Stimulated activated CD8-positive, alpha-beta memory T cell treated with anti-CD3 and anti-CD28 coated beads, Interleukin-7, amount 100 ng/mL, for 24 hours (primary cell): Measurements from ENCODE around the gene GFI1.

ENCODE experiments used
- DNase-seq: peaks from one replicate; pipeline ENCODE4 v3.0.0-alpha.2; 2020; ENCODE audit warnings: low read depth

GFI1 gene

DNA sequence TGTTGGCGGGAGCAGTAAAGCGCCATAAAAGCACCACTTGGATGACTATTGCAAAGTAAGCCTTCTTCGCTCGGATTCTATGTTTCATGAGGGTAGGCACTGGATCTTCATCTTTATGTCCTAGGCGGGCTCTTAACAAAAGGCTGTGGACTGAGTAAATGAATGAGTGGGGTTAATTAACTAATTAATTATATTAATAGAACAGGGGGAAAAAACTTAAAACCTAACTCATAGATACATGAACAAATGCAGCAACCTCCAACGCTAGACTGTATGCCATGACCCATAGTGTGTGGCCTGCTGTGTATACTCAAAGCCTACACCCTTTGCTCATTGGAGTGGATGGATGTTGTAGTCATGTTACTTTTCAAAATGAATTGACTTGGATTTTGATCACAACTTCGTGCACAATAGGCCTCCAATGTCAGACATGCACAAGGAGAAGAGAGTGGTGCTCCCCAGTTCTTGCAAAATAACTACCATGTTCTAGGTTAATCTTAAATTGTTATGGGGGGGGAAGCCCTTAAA lies 417 bp upstream of the GFI1 start:
- no peak for DNase-seq

DNA sequence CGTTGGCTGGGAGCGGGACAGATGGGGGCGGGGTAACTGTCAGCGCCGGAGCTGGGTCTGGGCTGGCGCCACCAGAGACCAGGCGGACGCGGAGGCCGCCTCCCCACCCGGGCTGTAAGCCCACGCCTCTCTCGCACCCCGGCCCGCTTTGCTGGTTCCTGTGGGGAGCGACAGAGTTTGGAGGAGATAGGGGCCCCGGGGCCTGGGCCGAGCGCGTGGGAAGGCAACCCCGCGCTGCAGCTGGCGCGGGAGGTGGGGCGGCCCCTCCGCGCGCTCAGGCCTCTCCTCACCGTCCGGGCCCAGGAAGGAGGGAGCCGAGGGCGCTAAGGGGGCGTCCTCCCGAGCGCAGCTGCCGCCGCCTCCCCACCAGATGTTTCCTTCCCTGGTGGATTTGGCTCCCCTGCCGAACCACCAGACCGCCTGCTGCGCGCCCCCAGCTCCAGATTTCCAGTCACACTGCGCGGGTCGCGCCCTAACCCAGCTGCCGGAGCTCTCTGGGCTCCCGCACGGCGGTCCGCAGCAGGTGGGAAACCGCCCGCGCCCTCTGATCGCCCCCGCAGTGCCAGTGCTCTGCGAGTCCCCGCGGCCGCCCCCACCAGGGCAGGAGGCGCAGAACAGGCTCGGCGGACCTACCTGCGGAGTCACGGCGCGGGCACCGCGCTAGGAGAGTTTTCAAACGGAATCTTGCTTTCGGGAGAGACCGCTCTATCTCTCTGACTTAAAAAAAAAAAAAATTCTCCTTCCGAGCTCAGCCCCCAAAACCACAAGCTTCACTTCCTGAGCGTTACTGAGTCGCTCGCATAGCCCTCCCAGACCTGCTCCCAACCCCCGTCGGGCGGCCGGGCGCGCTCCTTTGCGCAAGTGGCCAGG lies 1.1 kb downstream of the GFI1 start:
- peak; percentile 69 for DNase-seq

DNA sequence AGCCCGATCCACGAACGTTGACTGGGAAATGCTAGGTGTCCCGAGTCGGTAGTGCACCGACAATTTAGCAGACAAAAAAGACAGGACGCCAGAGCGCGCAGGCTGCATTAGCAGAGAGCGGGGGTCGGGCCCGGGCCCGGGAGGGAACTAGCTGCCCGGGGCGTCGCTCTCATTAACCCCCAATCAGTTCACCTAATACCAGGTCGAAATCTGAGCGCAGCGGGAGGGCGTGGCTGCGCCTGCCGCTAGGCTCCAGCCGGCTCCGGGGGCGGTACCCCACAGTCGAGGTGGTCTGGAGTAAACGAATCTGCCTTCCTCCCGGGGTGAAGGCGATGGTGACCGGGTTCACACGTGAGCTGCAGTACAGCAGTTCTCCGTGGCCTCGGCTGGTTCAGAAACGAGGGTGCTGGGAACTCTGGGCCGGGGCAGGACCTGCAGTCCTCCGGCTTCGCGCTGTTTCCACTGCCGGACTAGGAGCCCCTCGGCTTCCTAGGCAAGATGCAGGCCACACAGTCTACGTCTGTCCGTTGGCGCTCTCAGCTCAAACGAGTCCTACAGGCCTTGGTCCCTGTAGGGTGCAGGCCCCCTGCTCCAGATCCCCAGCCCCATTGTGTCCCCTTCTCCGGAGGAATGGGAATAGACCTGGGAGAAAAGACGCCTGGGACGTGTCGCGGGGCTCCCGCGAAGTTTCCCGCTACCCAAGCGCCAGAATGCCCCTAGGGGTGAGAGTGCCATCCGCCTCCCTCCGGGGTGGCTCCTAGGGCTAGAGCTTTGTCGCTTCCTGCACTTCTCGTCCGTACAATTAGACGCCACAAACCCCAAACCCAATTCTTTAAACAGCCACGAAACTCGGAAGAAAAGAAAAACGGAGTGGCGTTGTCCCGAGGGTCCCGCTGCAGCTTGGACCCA lies 2.0 kb downstream of the GFI1 start:
- no peak for DNase-seq

DNA sequence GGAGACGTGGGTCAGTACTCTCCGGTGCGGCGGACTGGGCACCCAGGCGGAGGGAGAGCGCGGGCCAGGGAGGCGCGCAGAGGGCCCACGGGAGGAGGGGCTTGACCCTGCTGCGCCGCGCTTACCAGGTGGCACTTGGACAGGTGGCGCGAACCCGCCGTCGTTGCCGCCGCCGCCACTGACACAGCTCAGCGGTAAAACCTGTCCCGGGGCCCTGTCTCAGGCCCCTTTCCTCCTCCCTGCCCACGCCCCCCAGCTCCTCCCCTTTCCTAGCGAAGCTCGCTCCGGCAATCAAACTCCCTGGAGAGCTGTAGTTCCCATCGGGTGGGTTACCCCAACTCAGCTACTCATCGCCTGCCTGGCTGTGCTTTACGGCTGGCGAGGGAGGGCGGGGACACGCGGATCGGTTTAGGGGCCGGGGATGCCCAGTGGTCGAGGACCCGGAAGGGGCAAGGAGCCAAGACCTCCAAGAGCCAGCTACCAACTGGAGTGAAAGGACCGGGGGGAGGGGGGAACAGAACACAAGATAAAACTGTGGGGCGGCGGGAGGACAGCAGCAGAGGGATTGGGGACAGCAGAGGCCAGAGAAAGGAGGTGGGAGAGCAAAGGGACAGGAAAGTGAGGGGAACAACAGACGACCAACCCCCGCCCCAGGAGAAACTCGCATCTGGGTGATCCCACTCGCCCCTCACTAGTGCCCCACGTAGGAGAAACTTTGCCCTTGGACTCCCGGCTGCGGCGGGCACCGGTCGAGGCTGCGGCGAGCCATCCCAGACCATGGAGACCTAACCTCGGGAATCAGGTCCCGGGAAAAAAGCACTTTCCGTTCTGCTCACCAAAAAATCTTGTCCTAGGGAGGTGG lies 2.9 kb downstream of the GFI1 start:
- DNase-seq: peak; percentile 54

DNA sequence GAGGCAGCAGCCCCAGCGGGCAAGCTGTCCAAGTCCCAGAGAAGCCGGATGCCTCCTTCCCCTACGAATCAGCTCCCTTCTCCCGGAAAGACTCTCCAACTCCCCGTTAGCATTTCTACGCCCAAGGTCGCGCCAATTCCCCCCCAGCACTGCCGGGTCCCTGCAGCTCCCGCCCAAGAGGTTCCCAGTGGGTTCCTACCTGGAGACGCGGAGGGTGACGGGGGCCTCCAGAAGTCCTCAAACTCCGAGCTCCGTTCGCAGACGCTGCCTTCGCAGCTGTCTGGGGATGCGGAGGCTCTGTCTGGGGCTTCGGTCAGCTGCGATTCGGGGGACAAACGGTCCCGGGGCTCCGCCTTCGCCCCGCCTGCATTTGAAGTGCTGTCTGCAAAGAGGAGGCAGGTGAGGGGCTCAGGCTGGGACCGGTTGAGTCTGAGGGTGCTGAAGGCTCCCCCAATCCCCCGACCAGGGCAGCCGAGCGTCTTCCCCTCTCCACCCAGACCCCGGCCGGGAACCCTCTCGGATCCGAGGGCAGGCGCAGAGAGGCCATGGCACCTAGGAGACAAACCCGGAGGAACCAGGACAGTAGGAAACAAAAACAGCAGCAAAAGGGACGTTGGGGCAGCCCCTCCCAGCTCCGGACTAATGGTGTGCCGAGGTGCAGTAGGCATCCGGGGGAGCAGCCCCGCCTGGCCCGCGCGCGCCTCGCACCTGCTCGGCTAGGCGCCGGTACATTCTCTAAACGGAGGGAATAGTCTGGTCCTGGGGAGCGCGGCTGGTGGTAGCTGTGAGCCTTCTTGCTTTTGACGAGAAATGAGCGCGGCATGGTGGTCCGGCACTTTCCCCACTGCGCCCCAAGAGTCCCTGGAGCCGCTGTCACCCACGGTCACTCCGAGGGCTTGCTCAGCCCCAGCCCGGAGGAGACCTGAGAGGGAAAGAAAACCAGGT lies 3.8 kb downstream of the GFI1 start:
- DNase-seq: no peak

DNA sequence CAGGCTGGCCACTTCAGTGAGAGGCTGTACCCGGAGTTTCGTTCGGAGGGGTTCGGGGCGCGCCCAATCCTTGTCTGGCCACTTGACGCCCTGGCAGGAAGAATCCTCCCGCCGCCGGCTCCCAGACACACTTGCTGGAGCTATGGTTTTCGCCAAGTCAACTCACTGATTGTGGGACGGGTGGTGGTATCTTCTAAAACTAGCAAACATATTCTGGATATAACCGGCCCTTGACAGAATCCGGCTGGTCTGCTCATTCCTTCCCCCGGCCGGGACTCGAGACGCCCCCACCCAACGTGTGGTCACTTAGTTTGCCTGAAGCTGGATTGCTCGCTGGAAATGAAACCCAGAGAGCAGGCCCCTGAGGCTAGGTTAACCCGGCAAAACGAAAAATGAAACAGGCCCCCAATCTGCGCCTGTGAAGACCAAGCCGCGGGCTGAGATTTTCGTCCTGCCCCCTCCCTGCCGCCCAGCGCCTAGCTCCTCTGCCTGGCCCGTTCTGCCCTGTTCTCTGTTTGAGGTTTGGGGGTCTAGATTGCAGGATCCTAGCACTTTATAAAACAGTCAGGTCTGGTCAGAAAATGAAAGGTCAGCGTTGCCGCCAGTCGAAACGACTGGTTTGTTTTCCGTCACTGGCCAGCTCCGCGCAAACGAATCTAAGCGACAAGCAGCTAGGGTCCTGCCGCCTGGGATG lies 4.6 kb downstream of the GFI1 start:
- DNase-seq: no peak

DNA sequence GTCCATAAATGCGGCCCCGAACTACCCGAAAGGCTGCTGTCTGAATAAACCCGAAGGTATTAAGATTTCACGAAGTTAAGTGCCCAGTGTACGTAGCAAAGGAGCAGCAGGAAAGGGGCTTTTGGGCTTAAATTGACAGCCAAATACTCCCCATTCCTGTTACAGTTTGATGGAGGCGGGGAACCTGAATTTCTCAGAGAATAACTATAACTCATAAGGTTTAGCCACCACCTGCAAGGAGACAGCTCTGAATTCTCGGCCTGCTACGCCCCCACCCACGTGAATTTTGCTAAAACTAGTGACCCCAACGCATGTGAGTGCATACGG lies 5.2 kb downstream of the GFI1 start:
- no peak for DNase-seq

DNA sequence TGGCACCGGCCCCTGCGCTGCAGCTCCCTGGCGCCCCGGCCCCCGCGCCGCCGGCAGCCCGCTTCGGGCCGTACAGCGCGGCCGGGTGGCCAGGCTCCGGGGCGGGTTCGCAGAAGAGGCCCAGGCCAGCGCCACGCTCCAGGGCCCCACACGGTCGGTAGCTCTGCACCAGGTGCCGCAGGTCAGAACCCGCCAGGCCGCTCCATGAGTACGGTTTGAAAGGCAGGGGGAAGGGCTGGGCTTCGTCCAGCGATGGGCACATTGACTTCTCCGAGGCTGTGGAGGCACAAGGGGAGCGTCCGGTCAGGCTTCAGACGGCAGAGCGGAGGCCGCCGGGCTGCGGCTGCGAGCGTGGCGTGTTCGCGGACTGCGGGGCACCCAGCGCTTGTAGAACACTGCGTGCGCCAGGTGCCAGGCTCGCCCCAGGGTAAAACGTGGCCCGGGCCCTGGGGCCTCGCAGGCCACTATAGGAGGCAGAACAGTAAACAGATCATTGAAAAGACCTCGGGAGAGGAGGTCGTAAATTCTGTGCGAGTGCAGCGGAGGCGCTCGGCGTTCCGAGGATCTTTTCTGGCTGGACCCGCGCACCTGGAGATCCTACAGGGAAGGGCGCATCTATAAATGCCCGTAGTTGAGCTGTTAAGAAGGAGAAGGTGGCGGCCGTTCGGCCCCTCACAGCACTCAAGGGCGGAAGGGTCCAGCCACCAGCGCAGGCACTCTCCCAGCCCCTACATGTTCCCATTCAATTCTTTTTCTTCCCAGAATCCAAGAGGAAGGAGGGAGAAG lies 5.7 kb downstream of the GFI1 start:
- DNase-seq: no peak

DNA sequence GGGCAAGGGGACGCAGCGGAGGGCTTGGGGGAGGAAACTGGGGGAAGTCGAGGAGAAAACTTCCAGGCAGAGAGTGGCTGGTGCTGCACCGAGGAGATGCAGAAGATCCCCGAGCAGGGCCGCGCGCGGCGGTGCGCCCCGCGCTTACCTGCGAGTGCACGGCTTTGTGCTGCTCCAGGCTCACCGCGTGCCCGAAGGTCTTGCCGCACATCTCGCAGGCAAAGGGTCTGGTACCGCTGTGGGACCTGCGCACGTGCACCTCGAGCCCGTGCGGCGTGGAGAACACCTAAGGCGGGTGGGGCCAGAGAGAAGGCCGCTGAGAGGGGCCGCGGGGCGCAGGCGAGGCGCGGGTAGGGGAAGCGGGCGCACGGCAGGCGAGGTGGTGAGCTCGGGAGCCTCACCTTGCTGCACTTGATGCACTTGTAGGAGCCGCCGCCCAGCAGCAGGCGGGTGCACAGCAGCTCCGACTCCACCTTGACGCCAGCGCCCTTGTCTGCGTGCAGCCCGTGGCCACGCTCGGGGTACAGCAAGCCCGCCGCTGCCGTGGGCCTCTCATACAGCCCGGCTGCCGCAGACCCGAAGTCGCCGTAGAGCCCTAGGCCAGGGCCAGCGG lies 6.4 kb downstream of the GFI1 start:
- no peak for DNase-seq

DNA sequence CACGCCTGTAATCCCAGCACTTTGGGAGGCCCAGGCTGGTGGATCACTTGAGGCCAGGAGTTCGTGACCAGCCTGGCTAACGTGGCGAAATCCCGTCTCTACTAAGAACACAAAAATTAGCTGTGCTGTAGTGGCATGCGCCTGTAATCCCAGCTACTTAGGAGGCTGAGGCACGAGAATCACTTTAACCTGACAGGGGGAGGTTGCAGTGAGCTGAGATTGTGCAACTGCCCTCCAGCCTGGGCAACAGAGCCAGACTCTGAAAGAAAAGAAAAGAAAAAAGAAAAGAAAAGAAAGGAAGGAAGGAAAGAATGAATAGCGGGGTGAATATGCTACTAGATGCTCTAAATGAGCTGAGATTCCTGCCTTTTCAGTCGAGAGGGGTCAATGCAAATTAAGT lies 7.1 kb downstream of the GFI1 start:
- no peak for DNase-seq

DNA sequence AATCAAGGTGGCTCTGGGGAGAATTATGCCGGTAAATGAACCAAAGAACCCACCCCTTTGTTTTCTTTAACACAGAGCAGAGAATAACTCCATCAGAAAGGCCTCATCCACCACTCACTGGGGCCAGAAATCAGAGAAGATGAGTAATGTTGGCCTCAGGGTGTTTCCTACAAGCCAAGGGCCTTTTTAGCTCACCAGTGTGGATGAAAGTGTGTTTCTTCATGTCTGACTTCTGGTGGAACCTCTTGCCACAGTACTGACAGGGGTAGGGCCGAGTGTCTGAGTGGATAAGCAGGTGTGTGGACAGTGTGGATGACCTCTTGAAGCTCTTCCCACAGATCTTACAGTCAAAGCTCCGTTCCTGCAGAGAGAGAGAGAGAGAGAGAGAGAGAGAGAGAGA lies 8.3 kb downstream of the GFI1 start:
- no peak for DNase-seq

DNA sequence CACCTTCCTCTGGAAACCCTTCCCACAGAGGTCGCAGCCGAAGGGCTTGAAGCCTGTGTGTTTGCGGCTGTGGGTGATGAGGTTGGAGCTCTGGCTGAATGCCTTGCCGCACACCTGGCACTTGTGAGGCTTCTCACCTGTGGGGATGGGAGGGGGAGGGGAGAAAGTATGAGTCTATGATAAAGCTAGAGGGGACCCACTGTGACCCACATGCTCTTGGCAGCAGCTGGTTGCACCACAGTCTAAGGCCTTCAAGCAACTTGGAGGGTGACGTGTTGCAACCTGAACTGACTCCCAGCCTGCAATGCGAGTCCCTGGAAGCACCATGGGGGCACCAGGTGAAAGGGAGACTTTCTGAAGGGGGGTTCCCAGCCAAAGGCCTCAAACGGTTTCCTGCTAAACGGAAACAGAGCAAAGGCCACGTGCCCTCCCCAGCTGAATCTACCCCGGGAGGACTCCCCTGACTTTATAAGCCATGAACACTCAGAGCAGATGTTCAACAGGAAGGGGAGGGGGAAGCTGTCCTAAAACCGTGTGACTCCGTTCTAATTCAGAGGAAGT lies 10.6 kb downstream of the GFI1 start:
- DNase-seq: no peak

DNA sequence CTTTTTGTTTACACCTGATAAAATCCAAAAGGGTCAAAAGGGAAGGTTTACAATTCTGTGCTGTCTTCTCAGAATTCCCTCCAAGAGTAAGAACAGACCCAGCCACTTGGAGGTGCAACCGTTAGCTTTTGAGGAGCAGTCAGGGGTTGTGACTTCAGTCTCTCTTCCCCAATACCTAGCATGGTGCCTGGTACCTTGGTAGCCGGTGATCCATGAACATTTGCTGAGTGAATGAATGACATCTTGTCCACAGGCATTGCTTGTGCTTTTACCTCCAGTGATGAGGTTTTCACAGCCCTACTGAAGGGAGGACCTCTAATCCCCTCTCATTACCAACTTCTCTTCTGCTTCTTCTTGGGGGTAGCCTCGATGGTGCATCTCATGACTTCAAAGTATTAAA lies 11.7 kb downstream of the GFI1 start:
- DNase-seq: no peak

DNA sequence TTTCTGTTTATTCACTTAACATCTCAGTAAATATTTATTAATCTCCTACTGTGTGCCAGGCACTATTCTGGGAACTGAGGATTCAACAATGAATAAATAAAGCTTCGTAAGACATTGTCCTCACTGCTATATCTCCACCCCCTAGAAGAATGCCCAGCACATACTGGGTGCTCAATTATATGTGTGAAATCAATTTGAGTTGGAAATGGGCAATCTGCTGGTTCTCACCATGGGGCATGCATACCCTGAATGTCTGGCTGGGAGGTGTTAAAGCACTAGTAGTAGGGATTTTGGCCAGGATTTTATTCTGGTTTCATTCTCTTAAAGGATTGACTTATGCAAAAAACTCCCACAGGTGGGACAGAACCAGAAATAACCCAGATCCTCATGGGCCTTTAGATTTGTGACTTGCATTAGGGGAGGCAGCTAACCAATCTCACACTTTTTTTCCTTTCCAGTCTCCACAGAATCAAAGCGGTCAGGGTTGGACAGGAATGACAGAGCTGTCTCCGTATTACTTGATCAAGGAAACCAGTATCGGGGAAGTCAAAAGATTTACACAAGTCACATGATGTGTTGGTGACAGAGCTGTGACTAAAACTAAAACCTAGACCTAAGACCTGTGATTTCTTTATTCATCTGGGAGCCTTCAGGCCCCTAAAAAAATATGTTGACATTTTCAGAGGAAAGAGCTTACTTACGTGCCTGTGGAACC lies 12.8 kb downstream of the GFI1 start:
- no peak for DNase-seq

DNA sequence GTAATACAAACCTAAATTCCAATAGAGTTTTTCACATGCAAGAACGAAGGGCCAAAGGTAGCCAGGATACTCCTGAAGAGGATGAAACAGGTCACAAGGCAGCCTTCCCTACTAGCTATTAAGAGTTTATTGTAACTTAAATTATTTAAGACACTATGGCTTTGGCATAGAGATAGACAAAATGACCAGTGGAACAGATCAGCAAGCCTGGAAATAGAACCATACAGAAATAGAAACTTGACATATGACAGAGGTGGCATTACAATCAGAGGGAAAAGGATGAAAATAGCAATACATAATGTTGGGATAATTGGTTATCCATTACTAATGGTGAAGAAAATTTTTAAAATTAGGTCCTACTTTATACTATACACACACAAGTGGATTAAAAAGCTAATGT lies 16.5 kb downstream of the GFI1 start:
- no peak for DNase-seq

DNA sequence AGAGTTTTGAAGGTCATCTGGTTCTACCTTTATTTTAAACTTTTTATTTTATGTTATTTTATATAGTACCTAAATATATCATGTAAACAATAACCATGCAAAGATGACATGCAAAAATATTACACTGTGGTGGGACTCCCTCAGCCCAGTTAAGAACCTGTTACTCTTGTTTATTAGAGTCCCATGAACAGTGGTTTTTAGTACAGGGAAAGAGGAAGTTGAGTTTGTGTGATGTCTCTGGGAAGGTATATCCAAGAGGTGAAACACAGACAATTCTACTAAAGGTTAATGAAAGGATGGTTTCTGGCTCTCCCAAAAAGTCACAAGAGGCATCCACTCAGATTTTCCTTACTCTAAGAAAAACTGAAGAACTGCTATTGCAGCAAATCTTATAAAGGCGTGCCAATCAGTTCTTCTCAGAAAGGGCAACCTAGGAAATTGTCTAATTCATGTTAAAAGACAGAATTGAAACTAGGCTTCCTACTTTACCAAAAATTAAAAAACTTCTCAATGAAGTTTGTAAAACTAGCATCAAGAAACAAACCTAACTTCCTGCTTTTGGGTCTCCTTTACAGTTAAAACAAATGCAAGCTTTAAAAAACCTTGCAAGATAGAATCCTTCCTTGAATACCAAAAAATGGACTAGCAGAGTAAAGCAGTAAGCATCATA lies 19.9 kb downstream of the GFI1 start:
- no peak for DNase-seq

DNA sequence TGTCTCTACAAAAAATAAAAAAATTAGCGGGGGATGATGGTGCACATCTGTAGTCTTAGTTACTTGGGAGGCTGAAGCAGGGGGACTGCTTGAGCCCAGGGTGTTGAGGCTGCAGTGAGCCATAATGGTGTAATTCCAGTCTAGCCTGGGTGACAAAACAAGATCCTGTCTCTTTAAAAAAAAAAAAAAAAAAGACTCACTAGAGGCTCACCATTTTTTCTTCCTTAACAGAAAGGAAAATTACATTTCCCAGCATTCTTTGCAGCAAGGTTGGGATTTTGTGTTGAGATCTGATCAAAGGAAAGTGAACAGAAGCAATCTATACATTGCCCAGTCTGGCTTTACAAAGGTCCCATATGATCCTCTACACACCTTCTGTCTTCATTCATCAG lies 21.5 kb downstream of the GFI1 start:
- DNase-seq: no peak
